ENCODE measurements around the gene SLC38A10.

Gene SLC38A10

GRCh38 chr17:81232616-81233241, 62.4 kb downstream of the SLC38A10 start:
- TF ChIP-seq CTCF (conservative IDR thresholded peaks at IDR 0.05; ENCODE audit: control insufficient read depth, insufficient read depth, low read depth, low read length) = no peak
- no peak for DNase-seq (ENCODE audit: low read depth)
- H3K4me3 ChIP-seq (ENCODE audit: control insufficient read depth, low read depth, low read length) = no peak overlapping the region

GRCh38 chr17:81231766-81232581, 63.1 kb downstream of the SLC38A10 start:
- no peak overlapping the region for H3K4me3 ChIP-seq (ENCODE audit: control insufficient read depth, low read depth, low read length)
- DNase-seq (ENCODE audit: low read depth) = no peak
- no peak for TF ChIP-seq CTCF (conservative IDR thresholded peaks at IDR 0.05; ENCODE audit: control insufficient read depth, insufficient read depth, low read depth, low read length)

GRCh38 chr17:81231121-81231645, 63.9 kb downstream of the SLC38A10 start:
- TF ChIP-seq CTCF (conservative IDR thresholded peaks at IDR 0.05; ENCODE audit: control insufficient read depth, insufficient read depth, low read depth, low read length) = no peak
- no peak overlapping the region for H3K4me3 ChIP-seq (ENCODE audit: control insufficient read depth, low read depth, low read length)
- DNase-seq (ENCODE audit: low read depth) = no peak

- peak; percentile 24 for TF ChIP-seq CTCF (conservative IDR thresholded peaks at IDR 0.05; ENCODE audit: control insufficient read depth, insufficient read depth, low read depth, low read length)
- DNase-seq (ENCODE audit: low read depth) = no peak
- H3K4me3 ChIP-seq (ENCODE audit: control insufficient read depth, low read depth, low read length) = no peak overlapping the region
These were observed 64.9 kb downstream of the SLC38A10 start for GRCh38 chr17:81230043-81230820.

GRCh38 chr17:81229666-81229920, 65.5 kb downstream of the SLC38A10 start:
- TF ChIP-seq CTCF (conservative IDR thresholded peaks at IDR 0.05; ENCODE audit: control insufficient read depth, insufficient read depth, low read depth, low read length) = no peak
- no peak for DNase-seq (ENCODE audit: low read depth)
- no peak overlapping the region for H3K4me3 ChIP-seq (ENCODE audit: control insufficient read depth, low read depth, low read length)

GRCh38 chr17:81228834-81229665, 66.1 kb downstream of the SLC38A10 start:
- H3K4me3 ChIP-seq (ENCODE audit: control insufficient read depth, low read depth, low read length) = no peak overlapping the region
- DNase-seq (ENCODE audit: low read depth) = no peak
- no peak for TF ChIP-seq CTCF (conservative IDR thresholded peaks at IDR 0.05; ENCODE audit: control insufficient read depth, insufficient read depth, low read depth, low read length)

Data from fibroblast of mammary gland (primary cell).